ENCODE measurements around the gene PPARA. TPM values are rescaled to one million over a fixed set of nuclear protein-coding genes. Genes with fewer than 3 reads are reported as not detected.

PPARA gene
- total RNA-seq, 1 donor from 2014 or later, result 1.8 TPM

- H3K36me3 Mint-ChIP-seq (ENCODE audit: unreplicated experiment), result peaks cover 33% of the 10 kb centered on the region
- no peak for TF ChIP-seq CTCF (IDR thresholded peaks at IDR 0.05; ENCODE audit: partially characterized antibody, unreplicated experiment)
- H3K4me1 Mint-ChIP-seq (ENCODE audit: low read depth, unreplicated experiment), result no peaks in the 10 kb centered on the region
- no peak overlapping the region for H3K4me3 Mint-ChIP-seq (ENCODE audit: unreplicated experiment)
- no peak for DNase-seq
- peaks cover 11% of the 10 kb centered on the region for H3K9me3 Mint-ChIP-seq (ENCODE audit: unreplicated experiment)
- H3K27ac Mint-ChIP-seq (ENCODE audit: unreplicated experiment), result no peak overlapping the region
- peaks cover 2% of the 10 kb centered on the region for H3K27me3 Mint-ChIP-seq (ENCODE audit: unreplicated experiment)
These were observed 29.4 kb downstream of the PPARA start for GRCh38 chr22:46179748-46180147.

- H3K4me3 Mint-ChIP-seq (ENCODE audit: unreplicated experiment), result no peak overlapping the region
- peaks cover 39% of the 10 kb centered on the region for H3K36me3 Mint-ChIP-seq (ENCODE audit: unreplicated experiment)
- no peak for DNase-seq
- H3K4me1 Mint-ChIP-seq (ENCODE audit: low read depth, unreplicated experiment), result no peaks in the 10 kb centered on the region
- no peak overlapping the region for H3K27ac Mint-ChIP-seq (ENCODE audit: unreplicated experiment)
- H3K9me3 Mint-ChIP-seq (ENCODE audit: unreplicated experiment), result peaks cover 12% of the 10 kb centered on the region
- TF ChIP-seq CTCF (IDR thresholded peaks at IDR 0.05; ENCODE audit: partially characterized antibody, unreplicated experiment), result no peak
- peaks cover 4% of the 10 kb centered on the region for H3K27me3 Mint-ChIP-seq (ENCODE audit: unreplicated experiment)
These were observed 30.2 kb downstream of the PPARA start for GRCh38 chr22:46180370-46181137.

- Mint-ChIP-seq H3K27me3 (ENCODE audit: unreplicated experiment) (peaks cover 4% of the 10 kb centered on the region), H3K9me3 (ENCODE audit: unreplicated experiment) (peaks cover 11% of the 10 kb centered on the region), H3K27ac (ENCODE audit: unreplicated experiment) (no peak overlapping the region), H3K4me1 (ENCODE audit: low read depth, unreplicated experiment) (no peaks in the 10 kb centered on the region), H3K4me3 (ENCODE audit: unreplicated experiment) (no peak overlapping the region), H3K36me3 (ENCODE audit: unreplicated experiment) (peaks cover 31% of the 10 kb centered on the region)
- no peak for TF ChIP-seq CTCF (IDR thresholded peaks at IDR 0.05; ENCODE audit: partially characterized antibody, unreplicated experiment)
- DNase-seq, result no peak
These were observed 33.4 kb downstream of the PPARA start for GRCh38 chr22:46183733-46184132.

- Mint-ChIP-seq H3K36me3 (ENCODE audit: unreplicated experiment) (peaks cover 23% of the 10 kb centered on the region), H3K27ac (ENCODE audit: unreplicated experiment) (no peak overlapping the region), H3K27me3 (ENCODE audit: unreplicated experiment) (peaks cover 4% of the 10 kb centered on the region), H3K4me1 (ENCODE audit: low read depth, unreplicated experiment) (no peaks in the 10 kb centered on the region), H3K4me3 (ENCODE audit: unreplicated experiment) (no peak overlapping the region), H3K9me3 (ENCODE audit: unreplicated experiment) (peaks cover 6% of the 10 kb centered on the region)
- TF ChIP-seq CTCF (IDR thresholded peaks at IDR 0.05; ENCODE audit: partially characterized antibody, unreplicated experiment), result no peak
- DNase-seq, result no peak
These were observed 35.0 kb downstream of the PPARA start for GRCh38 chr22:46185283-46185682.

GRCh38 chr22:46187862-46188261, 37.5 kb downstream of the PPARA start:
- TF ChIP-seq CTCF (IDR thresholded peaks at IDR 0.05; ENCODE audit: partially characterized antibody, unreplicated experiment), result no peak
- no peak for DNase-seq
- peaks cover 4% of the 10 kb centered on the region for H3K9me3 Mint-ChIP-seq (ENCODE audit: unreplicated experiment)
- no peaks in the 10 kb centered on the region for H3K4me1 Mint-ChIP-seq (ENCODE audit: low read depth, unreplicated experiment)
- H3K27me3 Mint-ChIP-seq (ENCODE audit: unreplicated experiment), result peaks cover 4% of the 10 kb centered on the region
- H3K4me3 Mint-ChIP-seq (ENCODE audit: unreplicated experiment), result no peak overlapping the region
- H3K36me3 Mint-ChIP-seq (ENCODE audit: unreplicated experiment), result peaks cover 9% of the 10 kb centered on the region
- no peak overlapping the region for H3K27ac Mint-ChIP-seq (ENCODE audit: unreplicated experiment)
